GM20000 (cell line): ENCODE results near the gene N4BP3.
A peak's percentile ranks its signal among the peaks of the same experiment; 100 is the strongest.

Experiments used
- DNase-seq: peaks from one replicate; pipeline ENCODE4 v3.0.0; 2012; ENCODE audit warnings: low spot score
- TF ChIP-seq, protein P1 (sequence below): IDR thresholded peaks from 2 replicates; pipeline ENCODE4 v1.5.1; 2012; ENCODE audit warnings: mild to moderate bottlenecking, control low read depth; ENCODE audit errors: extremely low read depth, missing control alignments

The N4BP3 gene

DNA sequence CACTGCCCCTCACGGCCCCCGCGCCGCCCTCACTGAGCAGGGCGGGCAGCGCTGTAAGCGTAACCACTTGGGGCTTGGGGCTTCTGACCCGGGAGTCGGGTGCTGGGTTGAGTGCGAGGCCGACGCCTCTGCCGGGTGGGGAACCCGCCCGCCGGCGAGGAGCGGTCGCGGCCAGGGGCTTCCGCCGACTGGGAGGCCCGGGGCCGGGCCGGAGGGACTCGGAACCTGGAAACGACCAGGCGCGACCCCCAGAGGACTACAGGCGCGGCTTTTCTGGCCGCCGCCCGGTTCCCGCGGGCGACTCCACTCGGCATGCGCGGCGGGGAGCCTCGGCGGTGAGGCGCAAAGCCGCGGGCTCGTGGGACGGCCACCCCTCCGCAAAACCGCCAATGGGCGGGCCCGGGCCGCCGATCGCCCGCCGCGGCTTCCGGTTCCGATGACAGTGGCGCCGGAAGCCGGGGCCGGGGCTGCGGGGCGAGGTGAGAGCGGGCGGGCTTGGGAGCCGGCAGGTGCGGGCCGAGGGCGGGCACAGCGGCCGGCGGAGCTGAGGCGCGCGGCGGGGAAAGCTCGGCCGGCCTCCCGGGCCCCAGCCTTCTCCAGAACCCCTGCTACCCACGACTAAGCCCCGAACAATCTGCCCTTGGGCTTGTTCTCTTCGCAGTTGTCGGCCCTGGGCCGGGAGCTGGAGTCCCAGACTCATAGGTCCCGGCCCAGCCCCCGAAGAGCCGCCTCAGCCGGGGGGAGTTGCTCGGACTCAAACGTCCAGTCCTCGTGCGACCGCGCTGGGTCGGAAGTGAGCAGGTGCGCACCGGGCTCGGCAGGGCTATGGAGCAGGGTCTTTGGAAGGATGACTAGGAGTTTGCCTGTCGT, 17.5 kb downstream of the N4BP3 start, which contains the start of gene RMND5B:
Gene RMND5B, plus strand, starts transcription at position 439 of the 870 bp plus-strand sequence. CDS start 7,106 bp downstream, outside the sequence.
- peak; percentile 97 for DNase-seq

DNA sequence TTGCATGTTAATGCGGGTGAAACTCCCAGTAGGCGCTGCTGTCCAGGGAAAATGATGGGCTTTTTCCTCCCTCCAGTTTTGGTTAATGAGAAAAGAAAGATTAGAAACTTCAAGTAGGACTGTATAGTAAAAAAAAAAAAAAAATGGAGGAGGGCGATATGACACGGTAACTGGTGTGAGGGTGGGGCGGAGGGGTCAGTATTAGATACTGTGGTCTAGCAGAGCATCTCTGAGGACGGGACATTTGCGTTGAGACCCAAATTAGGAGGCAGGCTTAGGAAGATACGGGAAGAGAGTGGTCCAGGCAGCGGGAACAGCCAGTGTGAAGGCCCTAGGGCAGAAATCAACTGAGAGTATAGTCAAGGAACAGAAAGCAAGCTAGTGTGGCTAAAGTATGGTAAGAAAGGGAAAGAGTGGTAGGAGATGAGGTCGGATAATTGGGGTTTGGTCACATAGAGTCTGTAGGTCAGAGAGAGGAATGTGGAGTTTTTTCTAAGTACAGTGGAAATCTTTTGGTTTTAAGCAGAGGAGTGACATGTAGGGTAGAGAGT, 18.2 kb downstream of the N4BP3 start:
- TF ChIP-seq, protein P1, sequence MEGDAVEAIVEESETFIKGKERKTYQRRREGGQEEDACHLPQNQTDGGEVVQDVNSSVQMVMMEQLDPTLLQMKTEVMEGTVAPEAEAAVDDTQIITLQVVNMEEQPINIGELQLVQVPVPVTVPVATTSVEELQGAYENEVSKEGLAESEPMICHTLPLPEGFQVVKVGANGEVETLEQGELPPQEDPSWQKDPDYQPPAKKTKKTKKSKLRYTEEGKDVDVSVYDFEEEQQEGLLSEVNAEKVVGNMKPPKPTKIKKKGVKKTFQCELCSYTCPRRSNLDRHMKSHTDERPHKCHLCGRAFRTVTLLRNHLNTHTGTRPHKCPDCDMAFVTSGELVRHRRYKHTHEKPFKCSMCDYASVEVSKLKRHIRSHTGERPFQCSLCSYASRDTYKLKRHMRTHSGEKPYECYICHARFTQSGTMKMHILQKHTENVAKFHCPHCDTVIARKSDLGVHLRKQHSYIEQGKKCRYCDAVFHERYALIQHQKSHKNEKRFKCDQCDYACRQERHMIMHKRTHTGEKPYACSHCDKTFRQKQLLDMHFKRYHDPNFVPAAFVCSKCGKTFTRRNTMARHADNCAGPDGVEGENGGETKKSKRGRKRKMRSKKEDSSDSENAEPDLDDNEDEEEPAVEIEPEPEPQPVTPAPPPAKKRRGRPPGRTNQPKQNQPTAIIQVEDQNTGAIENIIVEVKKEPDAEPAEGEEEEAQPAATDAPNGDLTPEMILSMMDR = no peak
- DNase-seq = no peak

More for the DNA sequence above, 17.5 kb downstream of the N4BP3 start, which contains the start of gene RMND5B:
- TF ChIP-seq, protein P1 = no peak

DNA sequence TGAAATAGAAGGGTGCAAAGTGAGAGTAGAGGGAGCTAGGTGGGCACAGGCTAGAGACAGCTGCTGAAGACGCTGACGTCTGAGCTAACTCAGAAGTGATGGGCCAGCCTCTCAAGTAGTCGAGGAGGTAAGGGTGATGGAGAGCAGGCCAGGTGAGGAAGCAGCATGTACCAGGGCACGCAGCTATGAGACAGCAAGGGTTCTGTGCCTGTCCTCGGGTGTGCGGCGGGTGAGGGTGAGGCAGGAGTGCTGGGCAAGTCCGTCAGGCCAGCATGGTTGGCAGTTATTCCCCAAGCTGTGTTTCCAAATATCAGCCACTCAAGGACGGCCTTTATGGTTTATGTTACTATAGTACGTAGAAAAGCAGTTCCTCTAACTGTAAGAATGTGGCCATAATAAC, 23.7 kb downstream of the N4BP3 start:
- no peak for DNase-seq
- TF ChIP-seq, protein P1 = no peak

DNA sequence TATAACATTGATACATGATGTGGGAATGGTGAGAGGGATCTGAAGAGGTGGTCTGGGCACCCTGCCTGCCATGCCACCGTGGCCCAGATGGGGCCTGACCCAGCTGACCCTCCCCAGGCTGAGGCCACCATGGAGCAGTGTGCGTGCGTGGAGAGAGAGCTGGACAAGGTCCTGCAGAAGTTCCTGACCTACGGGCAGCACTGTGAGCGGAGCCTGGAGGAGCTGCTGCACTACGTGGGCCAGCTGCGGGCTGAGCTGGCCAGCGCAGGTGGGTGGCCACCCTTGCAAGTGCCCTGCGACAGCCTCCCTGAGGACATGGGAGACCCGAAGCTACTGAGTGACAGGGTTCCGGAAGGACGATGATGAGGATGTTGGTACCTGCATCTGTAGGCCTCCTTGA, 24.7 kb downstream of the N4BP3 start:
- TF ChIP-seq, protein P1 = no peak
- DNase-seq = no peak

DNA sequence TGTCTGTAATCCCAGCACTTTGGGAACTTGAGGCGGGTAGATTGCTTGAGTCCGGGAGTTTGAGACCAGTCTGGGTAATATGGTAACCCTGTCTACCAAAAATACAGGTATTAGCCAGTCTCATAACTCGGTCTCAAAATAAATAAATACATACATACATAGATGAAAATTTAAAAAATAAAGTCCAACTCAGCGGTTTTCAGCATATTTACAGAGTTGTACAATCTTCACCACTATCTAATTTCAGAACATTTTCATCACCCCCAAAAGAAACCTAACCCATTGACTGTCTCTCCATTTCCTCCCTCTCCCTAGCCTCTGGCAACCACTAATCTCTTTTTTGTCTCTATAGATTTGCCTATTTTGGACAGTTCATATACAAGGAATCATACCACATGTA, 28.2 kb downstream of the N4BP3 start:
- DNase-seq = no peak
- TF ChIP-seq, protein P1 = no peak

DNA sequence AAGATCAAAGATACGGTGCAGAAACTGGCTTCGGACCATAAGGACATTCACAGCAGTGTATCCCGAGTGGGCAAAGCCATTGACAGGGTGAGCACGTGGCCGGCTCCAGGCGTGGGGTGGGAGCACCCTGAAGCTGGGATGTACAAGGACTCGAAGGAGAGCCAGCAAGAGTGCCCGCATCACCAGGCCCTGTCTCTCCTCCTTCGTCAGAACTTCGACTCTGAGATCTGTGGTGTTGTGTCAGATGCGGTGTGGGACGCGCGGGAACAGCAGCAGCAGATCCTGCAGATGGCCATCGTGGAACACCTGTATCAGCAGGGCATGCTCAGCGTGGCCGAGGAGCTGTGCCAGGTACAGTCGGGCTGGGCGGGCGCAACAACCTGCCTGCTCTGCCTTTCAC, 29.3 kb downstream of the N4BP3 start:
- DNase-seq = no peak
- TF ChIP-seq, protein P1 = no peak

DNA sequence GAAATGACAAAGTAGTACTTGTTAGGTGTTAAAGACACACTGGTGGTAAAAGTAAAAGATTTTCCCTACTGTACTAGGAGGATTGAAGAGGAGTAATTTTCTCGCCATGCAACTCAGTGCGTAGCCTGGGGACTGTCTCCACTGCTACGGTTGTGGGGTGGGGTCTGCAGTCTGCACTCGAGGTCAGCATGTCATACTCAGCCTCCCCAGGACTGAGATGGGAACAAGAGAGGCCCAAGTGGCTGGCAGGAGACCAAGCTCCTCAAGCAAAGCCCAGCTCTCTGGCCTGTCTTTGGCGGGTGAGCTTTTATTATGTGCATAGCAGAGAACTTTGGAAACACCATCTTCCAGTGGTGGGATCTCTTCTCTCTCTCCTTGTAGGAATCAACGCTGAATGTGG, 29.9 kb downstream of the N4BP3 start:
- no peak for DNase-seq
- TF ChIP-seq, protein P1 = no peak
